Ascending aorta (tissue), 2 donors: ENCODE data around the gene VPS26B. TPM values are rescaled to one million over a fixed set of nuclear protein-coding genes. Genes with fewer than 3 reads are reported as not detected.
A peak's percentile ranks its signal among the peaks of the same experiment; 100 is the strongest.
"Not testable (repeated sequence)": the region's sequence is repeated elsewhere in the genome, so short reads cannot be mapped to it uniquely, and the experiment has no call there.

Source experiments
- DNase-seq, 2 donors: peaks; one replicate each; pipeline ENCODE4 v3.0.0-alpha.2; 2019; ENCODE audit warnings: low spot score in 2 of 2
- H3K27ac ChIP-seq, 2 donors: fragments of 200-600 bp; sonication (generic); one replicate each; pipeline ENCODE4 v1.5.1; 2016 to 2017; ENCODE audit warnings: mild to moderate bottlenecking in 1 of 2
- H3K27me3 ChIP-seq: fragments of 200-600 bp; sonication (generic); one replicate; pipeline ENCODE4 v1.5.1; 2017
- H3K36me3 ChIP-seq, 2 donors: fragments of 200-600 bp; sonication (generic); one replicate each; pipeline ENCODE4 v1.5.1; 2016
- H3K4me1 ChIP-seq, 2 donors: fragments of 200-600 bp; sonication (generic); one replicate each; pipeline ENCODE4 v1.5.1; 2016 to 2017; ENCODE audit warnings: mild to moderate bottlenecking in 1 of 2
- H3K4me3 ChIP-seq, 2 donors: fragments of 200-600 bp; sonication (generic); one replicate each; pipeline ENCODE4 v1.5.1; 2016 to 2017; ENCODE audit warnings: mild to moderate bottlenecking in 1 of 2
- H3K9me3 ChIP-seq, 2 donors: fragments of 200-600 bp; sonication (generic); one replicate each; pipeline ENCODE4 v1.5.1; 2016
- intact Hi-C: fragments of 100-400 bp; cut with DNase I; formaldehyde crosslinking; loops from one replicate; pipeline ENCODE4 v1.15.1; 2023
- total RNA-seq: library from RNA; depleted of rRNA; stranded (reverse); fragments of >200 nt; gene quantifications from one replicate; pipeline ENCODE4 v1.1.0, GENCODE V29; 2016
- TF ChIP-seq, protein P1 (sequence below), 3 experiments: fragments of 200-600 bp in 2 of 3; fragments of 450-650 bp in 1 of 3; sonication (generic) in 2 of 3; IDR thresholded peaks; one replicate each; pipeline ENCODE4 v1.5.1; 2016 to 2019; ENCODE audit warnings: antibody characterized with exemption in 3 of 3, mild to moderate bottlenecking in 1 of 3, moderate library complexity in 1 of 3

VPS26B gene
- total RNA-seq = 18.0 TPM

DNA sequence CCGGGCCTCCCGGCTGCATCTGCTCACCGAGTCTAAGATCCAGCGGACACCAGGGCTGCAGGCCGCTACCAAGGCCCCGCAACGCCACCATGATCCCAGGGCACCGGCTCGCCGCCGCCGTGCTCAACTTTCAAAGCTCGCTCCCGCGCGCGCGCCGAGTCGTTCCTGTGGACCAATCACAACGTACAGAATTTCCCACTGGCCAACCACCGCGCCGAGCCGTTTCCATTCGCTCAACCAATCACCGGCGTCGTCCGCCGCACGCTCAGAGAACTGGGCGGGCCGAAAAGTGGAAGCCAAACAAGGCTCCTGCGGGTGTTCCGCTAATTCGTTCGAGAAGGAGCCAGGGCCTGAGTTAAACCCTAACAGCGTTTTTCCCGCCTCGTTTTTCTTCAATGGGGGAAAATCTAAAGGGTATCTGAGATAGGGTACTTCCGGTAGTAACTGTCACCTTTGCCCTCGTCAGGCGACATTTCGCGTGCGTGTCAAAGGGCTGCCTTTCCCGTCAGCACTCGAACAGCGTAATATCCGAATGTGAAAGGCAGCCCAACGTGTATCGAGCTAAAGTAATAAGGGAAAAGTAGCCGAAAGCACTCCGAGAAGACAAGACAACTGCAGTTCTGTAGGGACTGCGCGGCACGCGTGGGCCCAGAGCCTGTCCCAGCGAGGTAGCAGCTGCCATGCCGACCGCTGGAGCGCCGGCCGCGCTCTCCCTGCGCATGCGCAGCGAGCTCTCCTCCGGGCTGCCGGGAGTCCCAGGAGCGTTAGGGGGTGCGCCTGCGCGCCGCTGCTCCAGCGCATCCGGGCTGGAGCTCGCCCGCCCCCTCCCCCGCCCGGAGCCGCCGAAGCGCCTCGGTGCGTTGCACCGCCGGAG is at the start of gene VPS26B, which contains the start of gene NCAPD3:
VPS26B (plus strand) TSS at position 836 of the 874 bp plus-strand sequence. CDS start 452 bp downstream, outside the sequence.
NCAPD3 (minus strand) TSS at position 132 of the 874 bp plus-strand sequence; CDS start at position 91, 41 bp downstream.
- no peaks in the 10 kb centered on the region for H3K9me3 ChIP-seq
- peak within 1 kb of the TSS; percentile 86 to 91 for H3K27ac ChIP-seq
- TF ChIP-seq, protein P1, sequence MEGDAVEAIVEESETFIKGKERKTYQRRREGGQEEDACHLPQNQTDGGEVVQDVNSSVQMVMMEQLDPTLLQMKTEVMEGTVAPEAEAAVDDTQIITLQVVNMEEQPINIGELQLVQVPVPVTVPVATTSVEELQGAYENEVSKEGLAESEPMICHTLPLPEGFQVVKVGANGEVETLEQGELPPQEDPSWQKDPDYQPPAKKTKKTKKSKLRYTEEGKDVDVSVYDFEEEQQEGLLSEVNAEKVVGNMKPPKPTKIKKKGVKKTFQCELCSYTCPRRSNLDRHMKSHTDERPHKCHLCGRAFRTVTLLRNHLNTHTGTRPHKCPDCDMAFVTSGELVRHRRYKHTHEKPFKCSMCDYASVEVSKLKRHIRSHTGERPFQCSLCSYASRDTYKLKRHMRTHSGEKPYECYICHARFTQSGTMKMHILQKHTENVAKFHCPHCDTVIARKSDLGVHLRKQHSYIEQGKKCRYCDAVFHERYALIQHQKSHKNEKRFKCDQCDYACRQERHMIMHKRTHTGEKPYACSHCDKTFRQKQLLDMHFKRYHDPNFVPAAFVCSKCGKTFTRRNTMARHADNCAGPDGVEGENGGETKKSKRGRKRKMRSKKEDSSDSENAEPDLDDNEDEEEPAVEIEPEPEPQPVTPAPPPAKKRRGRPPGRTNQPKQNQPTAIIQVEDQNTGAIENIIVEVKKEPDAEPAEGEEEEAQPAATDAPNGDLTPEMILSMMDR (IDR thresholded peaks at IDR 0.05) = no peak
- no peaks in the 10 kb centered on the region for H3K27me3 ChIP-seq
- DNase-seq = peak; percentile 88 to 98
- peaks cover 19 to 27% of the 10 kb centered on the region in 2 donors for H3K4me1 ChIP-seq
- peak within 1 kb of the TSS; percentile 74 to 92 for H3K4me3 ChIP-seq
- intact Hi-C loops = loop anchor here (1.0 to 2.0 kb wide), 5 partner anchors 29 to 267 kb away; partner anchors contain the start of genes ACAD8, GLB1L2, IGSF9B and THYN1
- H3K36me3 ChIP-seq = no peaks in the 10 kb centered on the region

DNA sequence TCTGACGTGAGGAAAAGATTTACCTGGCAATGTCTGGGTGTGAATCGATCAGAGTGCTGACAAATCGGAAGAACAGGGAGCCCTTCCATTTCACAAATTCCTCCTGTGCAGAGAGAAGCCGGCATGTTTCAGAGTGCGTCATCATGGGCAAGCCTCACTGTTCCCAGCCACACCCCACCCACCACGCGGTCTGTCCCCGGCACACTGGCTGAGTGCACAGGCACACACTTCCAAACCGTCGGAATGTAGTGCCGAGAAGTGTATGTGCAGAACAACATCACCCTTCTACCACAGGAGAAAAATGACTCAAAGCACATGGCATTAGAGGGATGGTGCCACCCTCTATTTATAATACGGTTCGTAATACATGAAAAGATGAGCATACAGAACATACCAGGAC is 48.2 kb upstream of the VPS26B start:
- Histone ChIP-seq H3K36me3 (peaks cover 9 to 31% of the 10 kb centered on the region in 2 donors), H3K27ac (no peak overlapping the region), H3K4me1 (peaks cover 0 to 2% of the 10 kb centered on the region in 2 donors), H3K27me3 (no peaks in the 10 kb centered on the region), H3K4me3 (no peak overlapping the region), H3K9me3 (no peaks in the 10 kb centered on the region)
- intact Hi-C loops = no loop called here
- TF ChIP-seq, protein P1 (IDR thresholded peaks at IDR 0.05) = no peak
- no peak for DNase-seq

DNA sequence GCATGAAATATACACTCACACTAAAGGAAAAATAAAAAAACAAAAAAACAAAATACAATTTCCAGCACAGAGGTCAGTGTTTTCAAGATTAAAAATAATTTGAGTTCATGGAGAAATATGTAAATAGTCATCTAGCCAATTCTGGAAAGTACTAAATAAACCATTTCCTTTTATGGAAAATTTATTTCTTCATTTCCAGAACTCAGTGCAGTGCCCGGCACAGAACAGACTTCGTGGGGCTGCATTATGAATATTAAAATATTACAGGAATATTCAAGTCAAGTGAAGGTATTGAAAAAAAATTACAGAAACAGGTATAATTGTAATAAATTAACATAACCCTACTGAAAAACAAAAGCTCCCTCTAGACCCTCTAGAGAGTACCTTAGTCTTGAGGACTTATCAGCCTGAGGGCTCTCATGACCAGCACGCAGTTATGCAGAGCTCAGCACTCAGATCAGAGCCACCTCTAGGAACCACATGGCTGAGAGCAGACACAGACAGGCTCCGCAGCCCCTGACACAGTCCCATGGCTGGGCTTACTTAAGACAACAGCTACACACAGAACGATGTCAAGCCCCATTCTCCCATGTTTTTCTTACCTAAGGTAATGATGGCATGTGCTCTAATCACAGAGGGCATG is 46.3 kb upstream of the VPS26B start:
- no peaks in the 10 kb centered on the region for H3K9me3 ChIP-seq
- H3K4me1 ChIP-seq = peaks cover 0 to 2% of the 10 kb centered on the region in 2 donors
- no peak overlapping the region for H3K4me3 ChIP-seq
- no peak overlapping the region for H3K27ac ChIP-seq
- intact Hi-C loops = no loop called here
- no peak for DNase-seq
- no peaks in the 10 kb centered on the region for H3K27me3 ChIP-seq
- H3K36me3 ChIP-seq = peaks cover 9 to 31% of the 10 kb centered on the region in 2 donors
- TF ChIP-seq, protein P1 (IDR thresholded peaks at IDR 0.05) = no peak

DNA sequence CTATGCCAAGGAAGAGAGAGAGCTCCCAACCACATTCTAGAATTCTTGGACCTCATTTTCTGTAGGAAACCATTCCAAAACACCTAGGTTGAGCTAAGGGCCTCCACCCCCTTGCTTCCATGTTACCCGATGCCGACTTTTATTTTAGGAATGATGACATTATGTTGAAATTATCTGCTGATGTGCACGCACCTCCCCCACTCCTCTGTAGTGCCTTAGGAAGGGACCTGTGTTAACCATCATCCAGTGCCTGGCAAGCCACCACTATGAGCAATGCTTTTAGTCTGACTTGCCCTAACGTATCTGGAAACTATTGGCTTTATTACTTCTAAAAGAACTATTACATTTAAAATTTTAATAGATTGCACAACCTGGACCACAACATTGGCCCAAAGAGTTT is 42.8 kb upstream of the VPS26B start:
- Histone ChIP-seq H3K36me3 (peaks cover 2 to 23% of the 10 kb centered on the region in 2 donors), H3K27ac (no peak overlapping the region), H3K9me3 (no peaks in the 10 kb centered on the region), H3K27me3 (no peaks in the 10 kb centered on the region), H3K4me1 (peaks cover 0 to 2% of the 10 kb centered on the region in 2 donors), H3K4me3 (no peak overlapping the region)
- intact Hi-C loops = no loop called here
- DNase-seq = no peak
- TF ChIP-seq, protein P1 (IDR thresholded peaks at IDR 0.05) = no peak

DNA sequence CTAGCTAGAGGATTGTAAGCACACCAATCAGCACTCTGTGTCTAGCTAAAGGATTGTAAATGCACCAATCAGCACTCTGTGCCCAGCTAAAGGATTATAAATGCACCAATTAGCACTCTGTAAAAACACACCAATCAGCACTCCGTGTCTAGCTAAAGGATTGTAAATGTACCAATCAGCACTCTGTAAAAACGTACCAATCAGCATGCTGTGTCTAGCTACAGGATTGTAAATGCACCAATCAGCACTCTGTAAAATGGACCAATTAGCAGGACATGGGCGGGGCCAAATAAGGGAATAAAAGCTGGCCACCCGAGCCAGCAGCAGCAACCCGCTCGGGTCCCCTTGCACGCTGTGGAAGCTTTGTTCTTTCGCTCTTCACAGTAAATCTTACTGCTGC is 36.4 kb upstream of the VPS26B start:
- H3K9me3 ChIP-seq, H3K27me3 ChIP-seq, intact Hi-C loops, DNase-seq, H3K4me3 ChIP-seq, H3K27ac ChIP-seq, H3K4me1 ChIP-seq: not testable (repeated sequence)
- peaks cover 14 to 54% of the 10 kb centered on the region in 2 donors for H3K36me3 ChIP-seq

DNA sequence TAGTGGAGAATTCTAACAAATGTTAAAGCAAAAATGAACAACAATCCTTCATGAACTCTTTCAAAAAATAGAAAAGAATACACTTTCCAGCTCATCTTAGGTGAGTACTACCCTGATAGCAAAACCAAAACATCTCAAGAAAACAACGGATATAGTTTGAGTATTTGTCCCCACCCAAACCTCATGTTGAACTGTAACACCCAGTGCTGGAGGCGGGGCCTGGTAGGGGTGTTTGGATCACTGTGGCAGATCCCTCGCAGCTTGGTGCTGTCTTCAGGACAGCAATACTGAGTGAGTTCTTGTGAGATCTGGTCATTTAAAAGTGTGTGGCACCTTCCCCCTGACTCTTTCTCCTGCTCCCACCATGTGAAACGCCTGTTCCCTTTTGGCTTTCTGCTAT is 27.7 kb upstream of the VPS26B start:
- TF ChIP-seq, protein P1 (IDR thresholded peaks at IDR 0.05) = no peak
- Histone ChIP-seq H3K27me3 (no peaks in the 10 kb centered on the region), H3K36me3 (peaks cover 18 to 34% of the 10 kb centered on the region in 2 donors), H3K4me1 (no peaks in the 10 kb centered on the region), H3K4me3 (no peak overlapping the region), H3K9me3 (no peaks in the 10 kb centered on the region), H3K27ac (no peak overlapping the region)
- DNase-seq = no peak
- intact Hi-C loops = no loop called here
